Right lobe of liver (tissue), 6 donors: ENCODE data around the gene EHHADH. TPM values are rescaled to one million over a fixed set of nuclear protein-coding genes. Genes with fewer than 3 reads are reported as not detected.

Experiments used
- ATAC-seq, 4 donors: fragments of 200-7000 bp; cut with Tn5 transposase; one replicate each; pipeline ENCODE4 v1.9.1; 2020; ENCODE audit warnings: mild to moderate bottlenecking in 4 of 4, moderate library complexity in 4 of 4
- DNase-seq, 3 donors: peaks; one replicate each; pipeline ENCODE4 v3.0.0-alpha.2; 2020
- H3K27ac ChIP-seq, 3 donors: fragments of 200-600 bp; one replicate each; pipeline ENCODE4 v1.8.0; 2022
- H3K27me3 ChIP-seq, 2 donors: fragments of 200-600 bp; one replicate each; pipeline ENCODE4 v1.8.0; 2022
- H3K36me3 ChIP-seq, 4 donors: fragments of 200-600 bp; sonication (generic) in 1 of 4; one replicate each; pipeline versions ENCODE4 v1.5.1 to v1.8.0; 2017 to 2022; ENCODE audit warnings: control low read depth in 1 of 4
- H3K4me1 ChIP-seq, 4 donors: fragments of 200-600 bp; sonication (generic) in 1 of 4; one replicate each; pipeline versions ENCODE4 v1.5.1 to v1.8.0; 2017 to 2022; ENCODE audit warnings: control low read depth in 1 of 4
- H3K4me3 ChIP-seq, 3 donors: fragments of 200-600 bp; one replicate each; pipeline ENCODE4 v1.8.0; 2022
- H3K9me3 ChIP-seq, 4 donors: fragments of 200-600 bp; sonication (generic) in 1 of 4; one replicate each; pipeline versions ENCODE4 v1.5.1 to v1.8.0; 2017 to 2022; ENCODE audit warnings: control low read depth in 1 of 4
- CTCF ChIP-seq, 4 donors: fragments of 200-600 bp in 3 of 4; fragments of 450-650 bp in 1 of 4; IDR thresholded peaks; one replicate each; pipeline versions ENCODE4 v1.5.1 to v1.8.0; 2016 to 2022; ENCODE audit warnings: antibody characterized with exemption in 4 of 4, mild to moderate bottlenecking in 2 of 4
- POLR2A ChIP-seq: fragments of 450-650 bp; IDR thresholded peaks from one replicate; pipeline ENCODE4 v1.6.1; 2017; ENCODE audit warnings: antibody characterized with exemption, mild to moderate bottlenecking
- WGBS: methylation state at CpG from one replicate; pipeline ENCODE4 v1.1.6; 2018; ENCODE audit warnings: low coverage, low lambda C conversion rate; ENCODE audit not compliant: insufficient coverage; ENCODE audit errors: missing lambda C conversion rate; 5-methylcytosine and 5-hydroxymethylcytosine counted together
- intact Hi-C, 2 donors: fragments of 100-400 bp; cut with DNase I; formaldehyde crosslinking; loops; one replicate each; pipeline versions ENCODE4 v1.11.2 to v1.14.1; 2022
- total RNA-seq, 6 experiments: library from RNA; depleted of rRNA in 2 of 6; stranded (reverse); fragments of >200 nt in 2 of 6; fragmentation: NEBNext Ultra II Directional in 3 of 6; extraction: Animal tissue kit (Norgen Biotek cat#: 25700) in 3 of 6; gene quantifications; one replicate each; pipeline versions ENCODE4 v1.1.0 to v1.2.4, GENCODE V29; 2016 to 2023
- donor health status: DM: no; HTN: yes; CAD: no.
- donor health status: DM: no; HTN: no; CAD: no.
- donor health status: DM: no; HTN: no; CAD: no.
- donor health status: DM: no; HTN: yes; CAD: no.
- donor health status: DM: no; HTN: yes; CAD: no.

EHHADH gene
- total RNA-seq, 6 experiments from 2014 or later = 138 to 322 (median 216) TPM

GRCh38 chr3:185276415-185276814, 22.6 kb upstream of the EHHADH start:
- no peak overlapping the region for H3K27ac ChIP-seq
- H3K9me3 ChIP-seq = no peaks in the 10 kb centered on the region
- intact Hi-C loops = no loop called here
- WGBS = 9% methylated on average over 1 of the region's 4 CpGs
- H3K27me3 ChIP-seq = no peaks in the 10 kb centered on the region
- TF ChIP-seq POLR2A (no peak), CTCF (IDR thresholded peaks at IDR 0.05) (no peak)
- no peaks in the 10 kb centered on the region for H3K36me3 ChIP-seq
- ATAC-seq = no peak
- peaks cover 0 to 8% (median 0%) of the 10 kb centered on the region in 4 donors for H3K4me1 ChIP-seq
- H3K4me3 ChIP-seq = no peak overlapping the region
- DNase-seq = no peak

- intact Hi-C loops = no loop called here
Measured at GRCh38 chr3:185272033-185272432, 18.2 kb upstream of the EHHADH start.

GRCh38 chr3:185270956-185271332, 17.1 kb upstream of the EHHADH start:
- Histone ChIP-seq H3K27me3 (no peaks in the 10 kb centered on the region), H3K36me3 (no peaks in the 10 kb centered on the region), H3K27ac (no peak overlapping the region), H3K4me1 (no peaks in the 10 kb centered on the region), H3K9me3 (no peaks in the 10 kb centered on the region), H3K4me3 (no peak overlapping the region)
- 73% methylated on average over 4 of the region's 4 CpGs for WGBS
- DNase-seq (no peak), ATAC-seq (no peak)
- TF ChIP-seq CTCF (IDR thresholded peaks at IDR 0.05) = no peak
- no peak for TF ChIP-seq POLR2A
- intact Hi-C loops = no loop called here

More at GRCh38 chr3:185272033-185272432, 18.2 kb upstream of the EHHADH start:
- no peaks in the 10 kb centered on the region for H3K9me3 ChIP-seq
- no peak for TF ChIP-seq CTCF (IDR thresholded peaks at IDR 0.05)
- no peak for TF ChIP-seq POLR2A
- no peak overlapping the region for H3K4me3 ChIP-seq
- no peak for DNase-seq
- H3K4me1 ChIP-seq = no peaks in the 10 kb centered on the region
- no peaks in the 10 kb centered on the region for H3K36me3 ChIP-seq
- ATAC-seq = no peak
- no peak overlapping the region for H3K27ac ChIP-seq
- no peaks in the 10 kb centered on the region for H3K27me3 ChIP-seq
- WGBS = no CpG with 5 or more reads among the region's 1 CpG

GRCh38 chr3:185270262-185270955, 16.6 kb upstream of the EHHADH start:
- no peak for TF ChIP-seq POLR2A
- peak; percentile 58 to 73 (median 68) for TF ChIP-seq CTCF (IDR thresholded peaks at IDR 0.05)

More at GRCh38 chr3:185270262-185270955, 16.6 kb upstream of the EHHADH start:
- ATAC-seq = peak; percentile 100
- 41% methylated on average over 3 of the region's 4 CpGs for whole genome bisulfite sequencing
- Histone ChIP-seq H3K27ac (no peak overlapping the region), H3K27me3 (no peaks in the 10 kb centered on the region), H3K4me3 (no peak overlapping the region), H3K36me3 (no peaks in the 10 kb centered on the region), H3K9me3 (no peaks in the 10 kb centered on the region), H3K4me1 (no peaks in the 10 kb centered on the region)
- intact Hi-C loops = no loop called here
- DNase-seq = peak in 2 of 3 donors; percentile 33 to 66
